GM12891 (cell line): ENCODE measurements around the gene NPTXR.

Experiments used
- PAX5 ChIP-seq: IDR thresholded peaks from 2 replicates; pipeline ENCODE4 v1.6.1; 2011; ENCODE audit warnings: low read length, moderate library complexity, mild to moderate bottlenecking; ENCODE audit not compliant: insufficient read depth, severe bottlenecking
- POLR2A ChIP-seq: IDR thresholded peaks from 2 replicates; pipeline ENCODE4 v1.6.1; 2011; ENCODE audit warnings: low read depth, low read length, control low read depth
- POLR2AphosphoS5 ChIP-seq: IDR thresholded peaks from 2 replicates; pipeline ENCODE4 v1.6.1; 2011; ENCODE audit warnings: low read depth, low read length, control low read depth
- POU2F2 ChIP-seq: IDR thresholded peaks from 2 replicates; pipeline ENCODE4 v1.6.1; 2011; ENCODE audit warnings: low read depth, mild to moderate bottlenecking, control low read depth, low read length, moderate library complexity
- SPI1 ChIP-seq: IDR thresholded peaks from 2 replicates; pipeline ENCODE4 v1.6.1; 2011; ENCODE audit warnings: low read depth, low read length, control low read depth
- TAF1 ChIP-seq: IDR thresholded peaks from 2 replicates; pipeline ENCODE4 v1.6.1; 2011; ENCODE audit warnings: low read depth, low read length, control low read depth

- TF ChIP-seq POLR2A (no peak), POLR2AphosphoS5 (no peak), TAF1 (no peak), POU2F2 (no peak), SPI1 (no peak), PAX5 (no peak)
Observed at GRCh38 chr22:38858492-38858891, 14.7 kb upstream of the NPTXR start.
